ENCODE results near the gene ISLR. TPM values are rescaled to one million over a fixed set of nuclear protein-coding genes. Genes with fewer than 3 reads are reported as not detected.

Gene ISLR
- polyA plus RNA-seq, 3 donors from 2014 or later, result not detected

Other genes starting within 250 kb of the ISLR start
- gene LOXL1, start 247.2 kb upstream of the ISLR start, polyA plus RNA-seq, result 1 to 10 TPM in 1 of 3 donors, under 1 TPM in 1, not detected in 1; 0.98 to 1.1 TPM
- gene STOML1, start 181.4 kb upstream of the ISLR start, polyA plus RNA-seq, result 10 to 100 TPM; 12.7 to 17.4 (median 13.2) TPM
- gene PML, start 179.0 kb upstream of the ISLR start, polyA plus RNA-seq, result 10 to 100 TPM in 2 of 3 donors, 1 to 10 TPM in 1; 8.0 to 47.7 (median 16.2) TPM
- not detected for gene GOLGA6A, start 91.2 kb upstream of the ISLR start, polyA plus RNA-seq
- not detected for gene ISLR2, start 43.1 kb upstream of the ISLR start, polyA plus RNA-seq
- gene STRA6, start 29.1 kb downstream of the ISLR start, polyA plus RNA-seq, result not detected
- not detected for gene CCDC33, start 62.6 kb downstream of the ISLR start, polyA plus RNA-seq
- not detected for gene CYP11A1, start 193.9 kb downstream of the ISLR start, polyA plus RNA-seq